ENCODE measurements around the gene TNFAIP8L1. TPM values are rescaled to one million over a fixed set of nuclear protein-coding genes. Genes with fewer than 3 reads are reported as not detected.

Gene TNFAIP8L1
- 2.8 and 5.0 TPM in 2 replicates for total RNA-seq

DNA sequence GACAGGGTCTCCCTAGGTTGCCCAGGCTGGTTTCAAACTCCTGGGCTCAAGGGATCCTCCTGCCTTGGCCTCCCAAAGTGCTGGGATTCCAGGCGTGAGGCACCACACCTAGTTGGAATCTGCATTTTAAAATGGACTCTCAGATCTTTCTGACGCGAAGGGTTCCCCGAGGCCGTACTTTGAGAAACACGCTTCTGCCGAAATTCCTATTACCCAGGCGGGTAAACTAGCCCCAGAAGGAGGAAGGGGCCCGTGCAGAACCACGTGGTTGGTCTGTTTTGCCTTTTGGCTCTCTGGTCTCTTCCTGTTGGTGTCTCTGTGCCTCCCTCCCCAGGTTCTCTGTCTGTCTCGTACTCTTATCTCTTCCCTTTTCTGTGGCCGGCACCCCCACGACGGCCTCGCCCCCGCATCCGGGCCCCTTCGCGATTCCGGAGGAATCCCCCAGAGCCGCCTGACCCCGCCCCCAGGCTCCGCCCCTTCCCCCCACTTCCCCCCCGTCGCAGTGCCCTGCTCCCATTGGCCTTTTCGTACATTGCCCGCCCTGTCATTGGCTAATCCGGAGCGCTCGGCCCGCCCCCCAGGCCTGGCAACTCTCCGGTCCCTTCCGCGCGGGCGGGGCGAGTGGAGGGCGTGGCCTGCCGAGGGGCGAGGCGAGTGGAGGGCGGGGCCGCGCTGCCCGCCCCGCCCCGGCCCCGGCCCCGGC lies at the start of gene TNFAIP8L1:
TSS of gene TNFAIP8L1 (plus strand) at position 689 of the 703 bp plus-strand sequence. CDS start 12,354 bp downstream, outside the sequence.

DNA sequence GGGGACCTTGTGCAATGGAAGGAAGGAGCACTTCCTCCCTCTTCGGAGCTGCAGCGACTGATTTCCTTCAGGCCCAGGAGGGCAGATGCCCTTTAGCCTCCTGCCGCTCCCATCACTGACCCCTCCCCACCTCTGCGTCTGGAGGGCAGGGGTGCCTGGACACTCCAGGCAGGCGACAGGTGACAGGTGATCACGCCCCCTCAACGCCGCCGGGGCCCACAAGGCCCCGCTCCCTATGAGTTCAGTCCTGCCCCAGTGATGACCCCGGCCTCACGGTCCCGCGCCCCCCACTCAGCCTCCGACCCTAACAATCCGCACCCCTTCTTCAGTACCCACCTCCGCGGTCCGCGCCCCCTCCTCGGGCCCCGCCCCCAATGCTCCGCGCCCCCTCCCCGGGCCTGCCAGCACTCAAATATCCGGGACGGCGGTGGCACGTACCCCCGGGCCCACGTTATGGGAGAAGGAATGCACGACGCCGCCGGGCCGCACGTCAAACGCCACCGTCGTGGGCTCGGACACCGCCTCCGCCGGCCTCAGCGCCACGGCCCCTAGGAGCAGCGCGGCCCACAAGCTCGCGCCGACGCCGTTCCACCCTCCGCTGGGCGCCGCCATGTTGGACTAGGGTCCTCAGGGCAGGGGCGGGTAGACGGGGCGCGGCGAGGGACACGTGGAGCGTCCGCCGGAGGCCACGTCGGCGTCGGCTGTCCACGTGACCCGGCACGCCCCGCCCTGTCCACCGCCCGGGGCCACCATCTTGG lies 30.6 kb downstream of the TNFAIP8L1 start, which contains the start of gene MYDGF:
TSS of gene MYDGF (minus strand) at position 620 of the 758 bp plus-strand sequence. CDS start at position 612, 8 bp downstream.

Other genes with a start within 250 kb of the TNFAIP8L1 start
- 25.7 and 56.7 TPM in 2 replicates for gene SH3GL1, start 239.0 kb upstream of the TNFAIP8L1 start, total RNA-seq
- gene CHAF1A, start 236.9 kb upstream of the TNFAIP8L1 start, total RNA-seq = 3.9 and 33.7 TPM in 2 replicates
- 78.4 and 90.2 TPM in 2 replicates for gene UBXN6, start 181.7 kb upstream of the TNFAIP8L1 start, total RNA-seq
- gene HDGFL2, start 167.2 kb upstream of the TNFAIP8L1 start, total RNA-seq = 38.6 and 69.4 TPM in 2 replicates
- 0.28 TPM in 1 of 2 replicates, not detected in the other for gene PLIN4, start 121.0 kb upstream of the TNFAIP8L1 start, total RNA-seq
- gene PLIN5, start 104.3 kb upstream of the TNFAIP8L1 start, total RNA-seq = not detected in 2 replicates
- gene LRG1, start 99.5 kb upstream of the TNFAIP8L1 start, total RNA-seq = not detected in 2 replicates
- gene SEMA6B, start 79.8 kb upstream of the TNFAIP8L1 start, total RNA-seq = 0.56 and 0.58 TPM in 2 replicates
- gene MYDGF, start 30.8 kb downstream of the TNFAIP8L1 start, total RNA-seq = 212 and 239 TPM in 2 replicates
- gene DPP9, start 84.3 kb downstream of the TNFAIP8L1 start, total RNA-seq = 23.4 and 51.2 TPM in 2 replicates
- gene FEM1A, start 152.2 kb downstream of the TNFAIP8L1 start, total RNA-seq = 9.9 and 17.8 TPM in 2 replicates
- 1.9 and 2.3 TPM in 2 replicates for gene TICAM1, start 192.2 kb downstream of the TNFAIP8L1 start, total RNA-seq
- 254 and 430 TPM in 2 replicates for gene PLIN3, start 228.2 kb downstream of the TNFAIP8L1 start, total RNA-seq

All from regular cardiac myocyte (primary cell).